Activated CD8-positive, alpha-beta memory T cell treated with anti-CD3 and anti-CD28 coated beads, Interleukin-2, amount 10 ng/mL, durations not matched to agents 7 days and 5 days (primary cell): Measurements from ENCODE around the gene NTM. TPM values are rescaled to one million over a fixed set of nuclear protein-coding genes. Genes with fewer than 3 reads are reported as not detected.
"Not testable (repeated sequence)": the region's sequence is repeated elsewhere in the genome, so short reads cannot be mapped to it uniquely, and the experiment has no call there.

Experiments
- ATAC-seq: fragments of 150-1000 bp; cut with Tn5 transposase; one replicate; pipeline ENCODE4 v1.10.0; 2021; ENCODE audit warnings: moderate library complexity
- CTCF ChIA-PET: fragments of 350-600 bp; sonication (Branson Sonifier 250); formaldehyde crosslinking; loops from one replicate; lab custom pipeline; 2021; ENCODE audit warnings: antibody characterized with exemption; lab: Charles Lee
- DNase-seq: peaks from one replicate; pipeline ENCODE4 v3.0.0-alpha.2; 2020
- H3K27ac Mint-ChIP-seq: one replicate; pipeline ENCODE4 v1.8.0; 2021; ENCODE audit warnings: mild to moderate bottlenecking, mixed read lengths
- H3K27me3 Mint-ChIP-seq: one replicate; pipeline ENCODE4 v1.8.0; 2021; ENCODE audit warnings: mixed read lengths
- H3K36me3 Mint-ChIP-seq: one replicate; pipeline ENCODE4 v1.8.0; 2021; ENCODE audit warnings: mild to moderate bottlenecking, mixed read lengths
- H3K4me1 Mint-ChIP-seq: one replicate; pipeline ENCODE4 v1.8.0; 2021; ENCODE audit warnings: mixed read lengths
- H3K4me3 Mint-ChIP-seq: one replicate; pipeline ENCODE4 v1.8.0; 2021; ENCODE audit warnings: mild to moderate bottlenecking, moderate library complexity, mixed read lengths
- H3K9me3 Mint-ChIP-seq: one replicate; pipeline ENCODE4 v1.8.0; 2022; ENCODE audit warnings: low read depth, mixed read lengths
- total RNA-seq, 2 experiments: library from RNA; stranded (reverse); gene quantifications; one replicate each; pipeline ENCODE4 v1.2.3, GENCODE V29; 2021

The NTM gene
- not detected for total RNA-seq

DNA sequence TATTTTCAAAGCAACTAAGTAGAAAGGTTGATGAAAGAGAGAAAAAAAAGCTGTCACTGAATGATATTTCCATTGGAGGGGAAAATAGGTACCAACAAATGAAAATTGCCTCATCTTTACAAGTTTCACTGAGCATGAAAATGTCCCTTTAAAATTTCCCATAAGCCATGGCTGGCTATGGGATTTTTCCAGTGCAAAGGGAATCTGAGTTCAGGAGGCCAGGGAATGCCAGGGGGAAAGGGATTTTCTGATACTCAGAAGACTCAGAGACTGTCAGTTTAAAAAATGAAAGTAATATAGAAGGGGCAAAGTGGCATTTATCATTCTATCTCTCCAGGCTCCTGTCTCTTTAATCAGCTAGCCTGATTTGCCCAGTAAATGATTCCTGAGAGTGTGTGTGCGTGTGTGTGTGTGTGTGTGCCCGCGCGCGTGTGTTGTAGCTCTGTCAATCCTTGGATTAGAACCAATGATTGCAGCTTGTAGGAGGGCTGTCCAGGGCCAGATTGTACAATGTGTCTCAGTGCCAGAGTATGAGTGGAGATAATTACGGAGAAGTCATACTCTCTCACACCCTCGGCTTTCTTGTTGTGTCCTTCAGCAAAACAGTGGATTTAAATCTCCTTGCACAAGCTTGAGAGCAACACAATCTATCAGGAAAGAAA is at the start of gene NTM:
NTM (plus strand) TSS at position 526 of the 662 bp plus-strand sequence.
- Mint-ChIP-seq H3K4me1 (no peaks in the 10 kb centered on the region), H3K27ac (no peak within 1 kb of the TSS), H3K36me3 (no peaks in the 10 kb centered on the region), H3K4me3 (no peak within 1 kb of the TSS), H3K27me3 (peaks cover 2% of the 10 kb centered on the region), H3K9me3 (peaks cover 2% of the 10 kb centered on the region)
- CTCF ChIA-PET, result no interaction called here
- DNase-seq (no peak), ATAC-seq (no peak)

DNA sequence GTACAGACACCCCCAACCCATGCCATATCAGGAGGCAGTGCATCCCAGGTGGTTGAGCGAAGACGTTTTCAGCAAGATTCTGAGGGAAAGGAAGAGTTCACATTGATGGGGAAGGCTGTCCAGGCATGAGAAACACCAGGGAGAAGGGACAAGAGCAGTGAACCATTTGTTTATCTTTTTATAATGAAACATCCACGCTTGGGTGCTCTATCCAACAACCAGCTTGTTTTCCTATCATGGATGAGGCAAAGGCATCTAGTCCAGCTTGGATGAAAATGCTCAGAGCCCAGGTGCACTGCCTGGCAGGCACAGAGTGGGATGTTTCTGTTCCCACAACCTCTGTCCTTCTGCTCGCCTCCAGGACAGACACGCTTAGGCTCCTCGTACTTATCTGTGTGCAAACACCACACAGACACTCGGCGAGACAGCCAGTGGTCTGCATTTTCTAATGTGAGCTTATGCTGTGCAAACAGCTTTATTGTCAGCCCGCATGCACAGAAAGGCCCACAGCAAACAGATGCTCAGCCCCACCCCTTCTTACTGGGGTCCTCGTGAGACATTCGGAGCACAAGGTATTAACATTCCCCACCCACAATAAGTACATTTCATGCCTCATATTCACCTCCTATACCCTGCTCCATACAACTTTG is 45.4 kb upstream of the NTM start:
- Mint-ChIP-seq H3K36me3 (no peaks in the 10 kb centered on the region), H3K4me1 (no peaks in the 10 kb centered on the region), H3K9me3 (no peaks in the 10 kb centered on the region), H3K4me3 (no peak overlapping the region), H3K27ac (no peak overlapping the region), H3K27me3 (no peaks in the 10 kb centered on the region)
- ATAC-seq, result no peak
- no peak for DNase-seq
- CTCF ChIA-PET, result no interaction called here

DNA sequence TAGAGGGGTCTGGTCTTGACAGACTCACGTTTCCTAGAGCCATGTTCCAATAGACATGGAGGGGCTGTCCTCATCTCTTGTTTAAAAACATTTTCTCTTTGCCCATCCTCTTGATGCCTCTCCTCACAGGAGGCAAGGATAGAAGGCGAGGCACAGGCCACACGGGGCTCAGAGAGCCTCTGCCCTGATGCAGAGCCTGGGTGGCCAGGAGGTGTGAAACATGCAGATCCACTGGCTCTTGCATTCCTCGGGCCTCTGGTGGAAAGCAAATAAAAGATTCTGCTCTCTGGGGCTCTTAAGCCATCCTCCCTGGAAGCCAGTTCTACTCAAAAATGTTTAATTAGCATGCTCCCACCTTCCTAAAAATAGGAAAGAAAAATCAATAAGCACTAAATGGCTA is 43.6 kb upstream of the NTM start:
- Mint-ChIP-seq H3K36me3 (no peaks in the 10 kb centered on the region), H3K27me3 (no peaks in the 10 kb centered on the region), H3K4me3 (no peak overlapping the region), H3K4me1 (no peaks in the 10 kb centered on the region), H3K9me3 (peaks cover 2% of the 10 kb centered on the region), H3K27ac (no peak overlapping the region)
- CTCF ChIA-PET, result no interaction called here
- no peak for DNase-seq
- ATAC-seq, result no peak

DNA sequence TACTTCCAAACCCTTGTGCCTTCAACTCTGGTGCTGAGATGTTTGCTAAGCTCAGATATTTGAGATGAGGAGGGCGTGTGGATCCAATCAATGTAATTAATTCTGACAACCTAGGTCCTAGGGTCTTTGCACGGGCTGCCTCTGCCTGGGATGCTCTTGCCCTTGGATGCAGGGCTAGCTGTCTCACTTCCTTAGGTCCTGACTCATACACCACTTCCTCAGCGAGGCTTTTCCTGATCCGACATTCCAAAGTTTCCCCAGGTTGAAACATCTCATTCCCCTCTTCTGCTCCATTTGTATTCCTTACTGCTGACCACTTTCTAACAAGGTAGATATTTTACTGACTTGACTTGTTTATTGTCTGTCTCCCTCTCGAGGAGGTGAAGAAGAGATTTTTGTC is 43.0 kb upstream of the NTM start:
- no peak overlapping the region for H3K27ac Mint-ChIP-seq
- no peaks in the 10 kb centered on the region for H3K27me3 Mint-ChIP-seq
- H3K4me1 Mint-ChIP-seq, result no peaks in the 10 kb centered on the region
- no peaks in the 10 kb centered on the region for H3K36me3 Mint-ChIP-seq
- no peak for DNase-seq
- no peak for ATAC-seq
- no peak overlapping the region for H3K4me3 Mint-ChIP-seq
- CTCF ChIA-PET, result no interaction called here
- H3K9me3 Mint-ChIP-seq, result peaks cover 2% of the 10 kb centered on the region

DNA sequence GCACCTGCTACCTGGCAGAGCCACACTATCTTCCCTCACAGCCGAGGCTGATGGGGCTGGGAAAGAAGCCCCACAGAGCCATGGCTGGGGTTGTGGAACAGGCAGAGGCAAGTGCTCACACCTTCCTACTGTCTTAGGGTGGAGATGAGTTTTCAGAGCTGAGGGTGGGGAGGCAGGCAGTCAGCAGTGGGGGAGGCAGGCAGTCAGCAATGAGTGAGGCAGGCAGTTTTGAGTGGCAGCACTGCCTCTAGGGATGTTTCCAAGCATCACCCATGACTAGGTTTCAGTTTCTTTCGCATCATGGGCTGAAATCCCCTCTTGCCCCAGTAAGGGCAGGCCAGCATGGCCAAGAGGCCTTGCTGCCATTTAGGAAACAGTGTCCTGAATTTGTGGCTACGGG is 41.6 kb upstream of the NTM start:
- DNase-seq (no peak), ATAC-seq (no peak)
- CTCF ChIA-PET, result no interaction called here
- Mint-ChIP-seq H3K27ac (no peak overlapping the region), H3K9me3 (peaks cover 2% of the 10 kb centered on the region), H3K27me3 (no peaks in the 10 kb centered on the region), H3K4me3 (no peak overlapping the region), H3K36me3 (no peaks in the 10 kb centered on the region), H3K4me1 (no peaks in the 10 kb centered on the region)

DNA sequence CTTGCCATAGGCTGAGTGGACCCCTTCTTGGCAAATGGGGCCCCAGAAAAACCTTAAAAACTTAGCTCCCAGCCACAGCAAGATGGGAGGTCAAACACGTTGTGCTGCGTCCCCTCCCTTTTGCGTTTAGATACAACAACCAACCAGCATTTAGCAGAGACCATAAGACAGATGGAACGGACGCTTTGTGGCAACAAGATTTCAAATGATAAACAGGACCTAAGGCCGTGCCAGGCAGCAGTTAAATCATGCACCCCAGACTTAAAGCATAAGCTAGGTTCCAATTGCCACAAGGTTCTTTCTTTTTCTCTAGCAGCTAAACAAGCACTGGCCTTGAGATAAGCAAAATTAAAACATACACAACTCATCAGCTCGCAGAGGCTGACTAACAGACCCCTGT is 39.4 kb upstream of the NTM start:
- H3K9me3 Mint-ChIP-seq, result peaks cover 2% of the 10 kb centered on the region
- ATAC-seq (no peak), DNase-seq (no peak)
- no peak overlapping the region for H3K4me3 Mint-ChIP-seq
- no peak overlapping the region for H3K27ac Mint-ChIP-seq
- no peaks in the 10 kb centered on the region for H3K36me3 Mint-ChIP-seq
- H3K4me1 Mint-ChIP-seq, result no peaks in the 10 kb centered on the region
- no peaks in the 10 kb centered on the region for H3K27me3 Mint-ChIP-seq
- CTCF ChIA-PET, result no interaction called here

DNA sequence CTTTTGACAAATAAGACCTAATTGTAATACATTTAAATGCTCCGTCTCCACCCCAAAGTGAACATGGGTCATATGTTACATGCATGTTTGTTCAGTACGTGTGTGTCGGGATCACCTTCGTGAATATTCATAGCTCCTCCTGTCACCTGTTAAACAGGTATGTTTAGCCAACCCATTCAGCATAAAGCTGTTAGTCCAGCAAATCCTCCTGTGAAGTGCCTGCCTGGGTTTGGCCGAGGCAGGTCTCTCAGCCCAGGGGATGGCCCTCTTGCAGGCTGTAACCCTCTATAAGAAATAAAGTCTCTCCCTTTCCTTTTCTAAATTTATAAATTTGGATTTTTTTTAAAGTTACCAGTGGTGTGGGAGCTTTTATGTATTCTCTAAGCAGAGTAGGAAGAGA is 38.9 kb upstream of the NTM start:
- no peaks in the 10 kb centered on the region for H3K4me1 Mint-ChIP-seq
- no peaks in the 10 kb centered on the region for H3K36me3 Mint-ChIP-seq
- ATAC-seq (no peak), DNase-seq (no peak)
- H3K9me3 Mint-ChIP-seq, result peaks cover 2% of the 10 kb centered on the region
- H3K4me3 Mint-ChIP-seq, result no peak overlapping the region
- H3K27me3 Mint-ChIP-seq, result no peaks in the 10 kb centered on the region
- CTCF ChIA-PET, result no interaction called here
- no peak overlapping the region for H3K27ac Mint-ChIP-seq

DNA sequence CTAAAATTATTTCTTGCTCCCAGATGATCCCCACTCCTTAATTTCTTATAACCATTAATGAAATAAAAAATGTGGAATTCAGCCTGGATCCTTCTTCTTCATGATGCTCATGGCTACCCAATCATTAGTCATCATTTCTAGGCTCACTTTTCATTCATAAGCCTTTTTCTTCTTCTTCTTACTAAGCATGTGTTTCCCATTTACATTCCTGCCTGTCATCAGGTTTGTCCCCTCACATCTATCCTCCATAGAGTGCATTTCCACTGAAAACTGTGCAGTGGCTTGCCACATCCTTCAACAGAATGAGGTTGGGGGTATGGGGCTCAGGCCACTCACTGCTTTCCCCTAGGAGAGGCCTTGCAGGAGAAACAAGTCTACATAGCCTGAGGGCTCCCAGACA is 35.8 kb upstream of the NTM start:
- DNase-seq (no peak), ATAC-seq (no peak)
- Mint-ChIP-seq H3K36me3 (no peaks in the 10 kb centered on the region), H3K9me3 (peaks cover 2% of the 10 kb centered on the region), H3K4me1 (no peaks in the 10 kb centered on the region), H3K27ac (no peak overlapping the region), H3K27me3 (no peaks in the 10 kb centered on the region), H3K4me3 (no peak overlapping the region)
- CTCF ChIA-PET, result no interaction called here

DNA sequence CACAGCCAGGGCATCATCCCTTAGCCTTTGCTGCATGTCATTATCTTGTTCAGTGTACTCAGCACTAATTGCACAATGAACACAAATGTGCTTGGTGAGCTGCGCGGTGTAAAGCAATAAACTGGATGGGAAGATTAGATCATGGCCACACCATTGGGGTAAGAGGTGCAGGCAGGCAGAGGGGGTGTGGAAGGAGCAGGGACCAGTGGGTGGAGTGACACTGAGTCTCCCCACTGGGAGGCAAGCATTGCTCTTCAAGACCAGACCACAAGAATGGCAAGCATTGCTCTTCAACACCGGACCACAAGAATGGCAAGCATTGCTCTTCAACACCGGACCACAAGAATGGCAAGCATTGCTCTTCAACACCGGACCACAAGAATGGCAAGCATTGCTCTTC is 28.5 kb upstream of the NTM start:
- H3K4me1 Mint-ChIP-seq, H3K27ac Mint-ChIP-seq, H3K36me3 Mint-ChIP-seq, H3K4me3 Mint-ChIP-seq, CTCF ChIA-PET, H3K27me3 Mint-ChIP-seq, ATAC-seq, H3K9me3 Mint-ChIP-seq, DNase-seq: not testable (repeated sequence)

DNA sequence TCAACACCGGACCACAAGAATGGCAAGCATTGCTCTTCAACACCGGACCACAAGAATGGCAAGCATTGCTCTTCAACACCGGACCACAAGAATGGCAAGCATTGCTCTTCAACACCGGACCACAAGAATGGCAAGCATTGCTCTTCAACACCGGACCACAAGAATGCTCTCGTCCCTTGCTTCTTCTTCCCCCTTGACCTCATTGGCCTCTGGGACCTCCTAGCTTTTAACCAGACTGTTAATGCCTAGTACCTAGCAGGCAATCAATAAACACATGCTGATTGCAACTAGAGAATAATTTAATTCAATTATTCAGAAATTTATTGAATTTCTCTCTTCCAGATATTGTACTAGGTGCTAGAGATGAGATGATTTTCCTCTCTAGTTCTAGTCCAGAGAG is 28.0 kb upstream of the NTM start:
- H3K27ac Mint-ChIP-seq, H3K36me3 Mint-ChIP-seq, H3K27me3 Mint-ChIP-seq, DNase-seq, H3K4me1 Mint-ChIP-seq, ATAC-seq, CTCF ChIA-PET, H3K4me3 Mint-ChIP-seq, H3K9me3 Mint-ChIP-seq: not testable (repeated sequence)

DNA sequence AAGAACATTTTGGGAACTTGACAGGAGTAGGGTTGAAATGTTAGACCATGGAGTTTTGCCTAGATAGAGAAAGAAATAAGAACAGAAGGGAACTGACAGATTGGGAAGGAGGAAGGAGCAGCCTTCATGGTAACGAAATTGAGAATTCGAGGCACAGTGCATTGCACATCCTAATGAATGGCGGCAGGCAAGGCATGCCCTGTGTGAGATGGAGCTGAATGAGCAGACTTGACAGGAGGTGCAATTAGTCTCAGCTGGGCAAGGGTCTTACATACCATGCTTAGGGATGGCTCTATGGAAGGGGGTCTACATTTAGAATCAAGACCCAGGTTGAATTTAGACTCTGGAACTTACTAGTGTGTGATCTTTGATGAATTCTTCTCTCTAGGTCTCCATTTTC is 25.0 kb upstream of the NTM start:
- DNase-seq (no peak), ATAC-seq (no peak)
- H3K27me3 Mint-ChIP-seq, result no peaks in the 10 kb centered on the region
- no peaks in the 10 kb centered on the region for H3K4me1 Mint-ChIP-seq
- H3K36me3 Mint-ChIP-seq, result no peaks in the 10 kb centered on the region
- no peak overlapping the region for H3K4me3 Mint-ChIP-seq
- CTCF ChIA-PET, result no interaction called here
- no peaks in the 10 kb centered on the region for H3K9me3 Mint-ChIP-seq
- no peak overlapping the region for H3K27ac Mint-ChIP-seq

DNA sequence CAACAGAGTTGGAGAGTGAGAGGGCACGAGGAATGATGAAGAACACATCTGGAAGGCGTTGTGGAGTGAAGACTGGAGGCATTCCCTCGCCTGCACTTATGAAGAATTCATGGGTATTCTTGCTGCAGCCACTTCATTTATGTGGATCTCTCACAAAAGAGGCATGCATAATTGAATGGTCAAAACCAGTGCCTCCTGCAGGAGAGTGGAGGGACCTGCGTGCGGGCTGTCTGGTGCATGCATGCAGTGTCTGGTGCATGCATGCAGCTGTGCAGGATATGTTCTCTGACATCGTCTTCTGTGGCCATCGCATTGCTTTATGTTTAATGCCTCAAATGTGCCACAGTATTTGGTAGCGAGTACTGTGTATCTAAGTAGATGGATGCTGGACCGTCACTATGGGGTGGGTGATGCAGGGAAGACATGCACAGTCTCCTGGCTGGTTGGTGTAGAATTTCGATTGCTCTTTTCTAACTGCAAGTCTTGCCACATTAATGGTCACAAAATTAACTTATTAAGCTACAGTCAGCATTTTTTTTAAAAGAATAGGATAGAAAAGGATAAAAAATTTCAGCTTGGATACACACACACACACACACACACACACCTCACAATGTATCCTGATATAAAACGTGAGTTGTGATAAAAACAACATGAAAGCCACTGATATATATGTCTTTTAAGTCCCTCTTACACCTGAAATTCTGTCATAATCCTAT is 20.9 kb upstream of the NTM start:
- DNase-seq (no peak), ATAC-seq (no peak)
- H3K4me1 Mint-ChIP-seq, result no peaks in the 10 kb centered on the region
- H3K4me3 Mint-ChIP-seq, result no peak overlapping the region
- H3K27me3 Mint-ChIP-seq, result no peaks in the 10 kb centered on the region
- no peaks in the 10 kb centered on the region for H3K36me3 Mint-ChIP-seq
- peaks cover 6% of the 10 kb centered on the region for H3K9me3 Mint-ChIP-seq
- CTCF ChIA-PET, result no interaction called here
- no peak overlapping the region for H3K27ac Mint-ChIP-seq

DNA sequence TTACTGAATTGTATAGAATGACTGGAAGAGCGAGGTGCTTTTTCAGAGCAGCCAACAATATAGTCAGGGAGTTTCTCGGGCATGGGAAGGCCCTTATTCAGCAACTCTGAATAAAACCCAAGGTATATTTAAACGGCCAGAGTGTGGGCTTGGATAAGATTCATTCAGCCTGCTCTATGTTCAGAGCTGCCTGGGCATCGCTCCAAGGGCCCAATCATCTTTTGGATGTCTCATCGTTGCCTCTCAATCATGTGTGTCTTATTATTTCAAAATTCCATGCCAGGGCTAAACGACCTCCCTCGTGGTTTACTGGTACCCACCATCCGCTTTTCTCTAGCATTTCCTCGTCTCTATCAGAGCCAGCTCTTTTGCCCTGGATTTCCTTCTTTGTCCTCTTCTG is 19.5 kb upstream of the NTM start:
- CTCF ChIA-PET, result no interaction called here
- H3K27ac Mint-ChIP-seq, result no peak overlapping the region
- DNase-seq (no peak), ATAC-seq (no peak)
- no peaks in the 10 kb centered on the region for H3K4me1 Mint-ChIP-seq
- peaks cover 6% of the 10 kb centered on the region for H3K9me3 Mint-ChIP-seq
- H3K36me3 Mint-ChIP-seq, result no peaks in the 10 kb centered on the region
- H3K4me3 Mint-ChIP-seq, result no peak overlapping the region
- no peaks in the 10 kb centered on the region for H3K27me3 Mint-ChIP-seq

DNA sequence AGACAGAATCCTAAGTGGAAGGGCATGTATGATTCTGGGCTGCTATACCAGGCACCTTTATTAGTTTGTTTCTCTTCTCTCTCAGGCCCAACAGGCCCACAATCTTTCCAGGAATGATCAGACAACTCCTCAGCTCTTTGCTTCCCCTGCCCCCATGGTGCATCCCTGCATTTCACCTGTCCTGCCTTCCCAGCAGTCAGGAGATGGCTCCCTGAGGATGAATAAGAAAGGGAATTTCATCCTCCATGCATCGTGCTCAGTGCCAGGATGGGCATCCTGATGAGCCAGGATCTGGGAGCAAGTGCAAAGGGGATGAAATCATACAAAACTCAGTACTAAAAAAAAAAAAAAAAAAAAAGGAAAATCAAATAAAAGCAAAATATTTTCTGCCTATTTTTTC is 18.6 kb upstream of the NTM start:
- H3K27me3 Mint-ChIP-seq, result no peaks in the 10 kb centered on the region
- H3K9me3 Mint-ChIP-seq, result peaks cover 6% of the 10 kb centered on the region
- H3K4me1 Mint-ChIP-seq, result no peaks in the 10 kb centered on the region
- no peak overlapping the region for H3K4me3 Mint-ChIP-seq
- CTCF ChIA-PET, result no interaction called here
- H3K36me3 Mint-ChIP-seq, result no peaks in the 10 kb centered on the region
- no peak overlapping the region for H3K27ac Mint-ChIP-seq
- ATAC-seq (no peak), DNase-seq (no peak)
